Activated CD8-positive, alpha-beta memory T cell treated with anti-CD3 and anti-CD28 coated beads, Interleukin-2, amount 50 U/mL, for 1 hour (primary cell): Measurements from ENCODE around the gene COX6A2.

ENCODE experiments used
- DNase-seq: peaks from one replicate; pipeline ENCODE4 v3.0.0-alpha.2; 2020; ENCODE audit errors: extremely low read depth

The COX6A2 gene

GRCh38 chr16:31410082-31410481, 18.1 kb downstream of the COX6A2 start:
- DNase-seq, result no peak

- DNase-seq, result no peak
These were observed 18.7 kb downstream of the COX6A2 start for GRCh38 chr16:31409433-31409832.

GRCh38 chr16:31407406-31407805, 20.8 kb downstream of the COX6A2 start:
- no peak for DNase-seq

GRCh38 chr16:31404353-31405064, 23.7 kb downstream of the COX6A2 start:
- no peak for DNase-seq

- no peak for DNase-seq
These were observed 24.4 kb downstream of the COX6A2 start for GRCh38 chr16:31403590-31404352.

- DNase-seq, result no peak
These were observed 25.5 kb downstream of the COX6A2 start for GRCh38 chr16:31402687-31403086.

- no peak for DNase-seq
These were observed 26.7 kb downstream of the COX6A2 start for GRCh38 chr16:31401436-31401835.

- no peak for DNase-seq
These were observed 28.0 kb downstream of the COX6A2 start for GRCh38 chr16:31400191-31400590.

GRCh38 chr16:31397701-31398100, 30.5 kb downstream of the COX6A2 start:
- DNase-seq, result no peak

- no peak for DNase-seq
These were observed 31.0 kb downstream of the COX6A2 start for GRCh38 chr16:31397096-31397660.

GRCh38 chr16:31395647-31396046, 32.5 kb downstream of the COX6A2 start:
- no peak for DNase-seq

- no peak for DNase-seq
These were observed 35.1 kb downstream of the COX6A2 start, which contains the start of gene ITGAD for GRCh38 chr16:31393056-31393455. Gene ITGAD, plus strand, starts transcription at chr16:31393335. Its CDS starts 26 bp downstream, at chr16:31393361.

- DNase-seq, result no peak
These were observed 37.6 kb downstream of the COX6A2 start for GRCh38 chr16:31390504-31391041.

- DNase-seq, result no peak
These were observed 39.6 kb downstream of the COX6A2 start for GRCh38 chr16:31388535-31388934.

- DNase-seq, result no peak
These were observed 41.8 kb downstream of the COX6A2 start for GRCh38 chr16:31386157-31386984.

GRCh38 chr16:31385680-31386079, 42.5 kb downstream of the COX6A2 start:
- DNase-seq, result no peak

- peak; percentile 7 for DNase-seq
These were observed 45.5 kb downstream of the COX6A2 start for GRCh38 chr16:31382485-31383161.

- no peak for DNase-seq
These were observed 48.0 kb downstream of the COX6A2 start for GRCh38 chr16:31380201-31380600.
